Uterus (tissue), 4 donors: ENCODE results near the gene ITFG1. TPM values are rescaled to one million over a fixed set of nuclear protein-coding genes. Genes with fewer than 3 reads are reported as not detected.

Experiments
- DNase-seq, 2 donors: peaks; one replicate each; pipeline ENCODE4 v3.0.0-alpha.2; 2019 to 2020
- H3K27ac ChIP-seq, 2 donors: fragments of 200-600 bp; sonication (generic); 1 replicate in 1 of 2; 2 replicates in 1 of 2; pipeline ENCODE4 v1.5.1; 2016 to 2018
- H3K27me3 ChIP-seq, 2 donors: fragments of 200-600 bp; sonication (generic); one replicate each; pipeline ENCODE4 v1.5.1; 2018 to 2019; ENCODE audit warnings: control low read depth in 1 of 2
- H3K36me3 ChIP-seq, 2 donors: fragments of 200-600 bp; sonication (generic); one replicate each; pipeline ENCODE4 v1.5.1; 2019; ENCODE audit warnings: control low read depth in 1 of 2
- H3K4me1 ChIP-seq, 2 donors: fragments of 200-600 bp; sonication (generic); one replicate each; pipeline ENCODE4 v1.5.1; 2018 to 2019; ENCODE audit warnings: control low read depth in 1 of 2
- H3K4me3 ChIP-seq, 2 donors: fragments of 200-600 bp; sonication (generic); 1 replicate in 1 of 2; 2 replicates in 1 of 2; pipeline ENCODE4 v1.5.1; 2018 to 2019; ENCODE audit warnings: mild to moderate bottlenecking in 1 of 2
- H3K9me3 ChIP-seq, 2 donors: fragments of 200-600 bp; sonication (generic); one replicate each; pipeline ENCODE4 v1.5.1; 2019; ENCODE audit warnings: control low read depth in 1 of 2
- CTCF ChIP-seq, 4 experiments: fragments of 200-600 bp in 2 of 4; fragments of 450-650 bp in 2 of 4; sonication (generic) in 2 of 4; IDR thresholded peaks; one replicate each; pipeline ENCODE4 v1.5.1; 2016 to 2019; ENCODE audit warnings: antibody characterized with exemption in 4 of 4, mild to moderate bottlenecking in 2 of 4, moderate library complexity in 1 of 4
- POLR2A ChIP-seq, 2 donors: fragments of 450-650 bp; IDR thresholded peaks; one replicate each; pipeline ENCODE4 v1.6.1; 2016; ENCODE audit warnings: antibody characterized with exemption in 2 of 2, mild to moderate bottlenecking in 1 of 2, moderate library complexity in 1 of 2
- intact Hi-C: fragments of 100-400 bp; cut with DNase I; formaldehyde crosslinking; loops from one replicate; pipeline ENCODE4 v1.15.1; 2023; ENCODE audit warnings: low total_unique reads
- total RNA-seq, 4 donors: library from RNA; depleted of rRNA in 3 of 4; stranded (reverse); fragments of >200 nt in 3 of 4; gene quantifications; one replicate each; pipeline versions ENCODE4 v1.1.0 to v1.2.4, GENCODE V29; 2014 to 2023
- donor health status: DM: yes; HTN: yes; CAD: no.

The ITFG1 gene
- total RNA-seq, 4 donors from 2014 or later, result 47.5 to 97.5 (median 67.2) TPM

GRCh38 chr16:47241061-47241460, 219.8 kb downstream of the ITFG1 start:
- intact Hi-C loops, result no loop called here
- Histone ChIP-seq H3K36me3 (no peaks in the 10 kb centered on the region), H3K9me3 (no peaks in the 10 kb centered on the region), H3K27me3 (no peaks in the 10 kb centered on the region), H3K27ac (no peak overlapping the region), H3K4me1 (no peaks in the 10 kb centered on the region), H3K4me3 (no peak overlapping the region)
- TF ChIP-seq POLR2A (IDR thresholded peaks at IDR 0.05) (no peak), CTCF (IDR thresholded peaks at IDR 0.05) (no peak)
- DNase-seq, result no peak

- intact Hi-C loops, result no loop called here
- no peaks in the 10 kb centered on the region for H3K4me1 ChIP-seq
- no peaks in the 10 kb centered on the region for H3K9me3 ChIP-seq
- no peaks in the 10 kb centered on the region for H3K27me3 ChIP-seq
- H3K36me3 ChIP-seq, result no peaks in the 10 kb centered on the region
- H3K27ac ChIP-seq, result no peak overlapping the region
- no peak for DNase-seq
- TF ChIP-seq POLR2A (IDR thresholded peaks at IDR 0.05), result no peak
- H3K4me3 ChIP-seq, result no peak overlapping the region
Observed at GRCh38 chr16:47236716-47237115, 224.1 kb downstream of the ITFG1 start.

GRCh38 chr16:47230296-47230695, 230.6 kb downstream of the ITFG1 start:
- intact Hi-C loops, result no loop called here
- Histone ChIP-seq H3K27ac (no peak overlapping the region), H3K9me3 (no peaks in the 10 kb centered on the region), H3K4me3 (no peak overlapping the region), H3K27me3 (no peaks in the 10 kb centered on the region), H3K4me1 (no peaks in the 10 kb centered on the region), H3K36me3 (no peaks in the 10 kb centered on the region)
- no peak for DNase-seq
- TF ChIP-seq CTCF (IDR thresholded peaks at IDR 0.05) (no peak), POLR2A (IDR thresholded peaks at IDR 0.05) (no peak)

GRCh38 chr16:47229053-47230050, 231.5 kb downstream of the ITFG1 start:
- TF ChIP-seq CTCF (IDR thresholded peaks at IDR 0.05) (no peak), POLR2A (IDR thresholded peaks at IDR 0.05) (no peak)
- intact Hi-C loops, result no loop called here
- no peak for DNase-seq

GRCh38 chr16:47228241-47228640, 232.6 kb downstream of the ITFG1 start:
- intact Hi-C loops, result no loop called here

More at GRCh38 chr16:47229053-47230050, 231.5 kb downstream of the ITFG1 start:
- Histone ChIP-seq H3K4me3 (no peak overlapping the region), H3K4me1 (no peaks in the 10 kb centered on the region), H3K27me3 (no peaks in the 10 kb centered on the region), H3K27ac (no peak overlapping the region), H3K9me3 (no peaks in the 10 kb centered on the region), H3K36me3 (no peaks in the 10 kb centered on the region)

More at GRCh38 chr16:47228241-47228640, 232.6 kb downstream of the ITFG1 start:
- TF ChIP-seq POLR2A (IDR thresholded peaks at IDR 0.05), result no peak
- no peak for TF ChIP-seq CTCF (IDR thresholded peaks at IDR 0.05)
- H3K4me3 ChIP-seq, result no peak overlapping the region
- no peaks in the 10 kb centered on the region for H3K9me3 ChIP-seq
- no peak for DNase-seq
- no peaks in the 10 kb centered on the region for H3K27me3 ChIP-seq
- H3K4me1 ChIP-seq, result no peaks in the 10 kb centered on the region
- H3K27ac ChIP-seq, result no peak overlapping the region
- no peaks in the 10 kb centered on the region for H3K36me3 ChIP-seq
